ENCODE results near the gene FSIP1.

Gene FSIP1

DNA sequence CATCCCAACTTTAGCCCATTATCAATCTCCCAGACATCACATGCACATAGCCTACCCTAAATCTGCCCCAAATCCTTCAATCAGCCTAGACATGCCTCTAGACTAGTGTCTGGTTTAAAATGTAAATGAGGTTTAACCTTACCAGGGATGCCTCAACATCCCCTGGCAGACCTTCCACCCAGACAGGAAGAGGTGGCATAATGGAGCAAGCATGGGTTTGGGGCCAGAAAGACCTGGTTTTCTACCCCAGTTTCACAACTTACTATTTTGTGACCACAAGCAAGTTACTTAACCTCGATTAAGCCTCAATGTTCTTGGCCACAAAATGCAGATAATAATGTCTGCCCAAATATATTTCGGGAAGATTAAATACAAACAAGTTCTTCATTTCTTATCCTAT lies 230.1 kb downstream of the FSIP1 start:
- H3K4me1 ChIP-seq (ENCODE audit: control insufficient read depth in 1 of 2, insufficient read depth in 1 of 2, low read depth in 1 of 2, low read length in 1 of 2) = peaks cover 11 to 13% of the 10 kb centered on the region in 2 experiments
- H3K27me3 ChIP-seq = peaks cover 92% of the 10 kb centered on the region
- H3K9me3 ChIP-seq = no peaks in the 10 kb centered on the region
- no peak overlapping the region for H3K27ac ChIP-seq
- no peak overlapping the region for H3K4me3 ChIP-seq (ENCODE audit: low read depth in 1 of 2, low read length in 1 of 2)
- TF ChIP-seq, protein P1, sequence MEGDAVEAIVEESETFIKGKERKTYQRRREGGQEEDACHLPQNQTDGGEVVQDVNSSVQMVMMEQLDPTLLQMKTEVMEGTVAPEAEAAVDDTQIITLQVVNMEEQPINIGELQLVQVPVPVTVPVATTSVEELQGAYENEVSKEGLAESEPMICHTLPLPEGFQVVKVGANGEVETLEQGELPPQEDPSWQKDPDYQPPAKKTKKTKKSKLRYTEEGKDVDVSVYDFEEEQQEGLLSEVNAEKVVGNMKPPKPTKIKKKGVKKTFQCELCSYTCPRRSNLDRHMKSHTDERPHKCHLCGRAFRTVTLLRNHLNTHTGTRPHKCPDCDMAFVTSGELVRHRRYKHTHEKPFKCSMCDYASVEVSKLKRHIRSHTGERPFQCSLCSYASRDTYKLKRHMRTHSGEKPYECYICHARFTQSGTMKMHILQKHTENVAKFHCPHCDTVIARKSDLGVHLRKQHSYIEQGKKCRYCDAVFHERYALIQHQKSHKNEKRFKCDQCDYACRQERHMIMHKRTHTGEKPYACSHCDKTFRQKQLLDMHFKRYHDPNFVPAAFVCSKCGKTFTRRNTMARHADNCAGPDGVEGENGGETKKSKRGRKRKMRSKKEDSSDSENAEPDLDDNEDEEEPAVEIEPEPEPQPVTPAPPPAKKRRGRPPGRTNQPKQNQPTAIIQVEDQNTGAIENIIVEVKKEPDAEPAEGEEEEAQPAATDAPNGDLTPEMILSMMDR (IDR thresholded peaks at IDR 0.05) = no peak
- no peaks in the 10 kb centered on the region for H3K36me3 ChIP-seq

- TF ChIP-seq, protein P1 (IDR thresholded peaks at IDR 0.05) = no peak
- Histone ChIP-seq H3K4me1 (ENCODE audit: control insufficient read depth in 1 of 2, insufficient read depth in 1 of 2, low read depth in 1 of 2, low read length in 1 of 2) (peaks cover 11 to 13% of the 10 kb centered on the region in 2 experiments), H3K36me3 (no peaks in the 10 kb centered on the region), H3K4me3 (ENCODE audit: low read depth in 1 of 2, low read length in 1 of 2) (no peak overlapping the region), H3K27ac (no peak overlapping the region), H3K9me3 (no peaks in the 10 kb centered on the region), H3K27me3 (peaks cover 85% of the 10 kb centered on the region)
Measured at GRCh38 chr15:39551476-39551875, 231.2 kb downstream of the FSIP1 start.
